GM21367 (cell line): ENCODE measurements around the gene NRIP2.

ENCODE experiments used
- ATAC-seq: cut with Tn5 transposase; IDR thresholded peaks from one replicate; pipeline ENCODE4 v1.9.1; 2021; ENCODE audit not compliant: unreplicated experiment

Gene NRIP2

DNA sequence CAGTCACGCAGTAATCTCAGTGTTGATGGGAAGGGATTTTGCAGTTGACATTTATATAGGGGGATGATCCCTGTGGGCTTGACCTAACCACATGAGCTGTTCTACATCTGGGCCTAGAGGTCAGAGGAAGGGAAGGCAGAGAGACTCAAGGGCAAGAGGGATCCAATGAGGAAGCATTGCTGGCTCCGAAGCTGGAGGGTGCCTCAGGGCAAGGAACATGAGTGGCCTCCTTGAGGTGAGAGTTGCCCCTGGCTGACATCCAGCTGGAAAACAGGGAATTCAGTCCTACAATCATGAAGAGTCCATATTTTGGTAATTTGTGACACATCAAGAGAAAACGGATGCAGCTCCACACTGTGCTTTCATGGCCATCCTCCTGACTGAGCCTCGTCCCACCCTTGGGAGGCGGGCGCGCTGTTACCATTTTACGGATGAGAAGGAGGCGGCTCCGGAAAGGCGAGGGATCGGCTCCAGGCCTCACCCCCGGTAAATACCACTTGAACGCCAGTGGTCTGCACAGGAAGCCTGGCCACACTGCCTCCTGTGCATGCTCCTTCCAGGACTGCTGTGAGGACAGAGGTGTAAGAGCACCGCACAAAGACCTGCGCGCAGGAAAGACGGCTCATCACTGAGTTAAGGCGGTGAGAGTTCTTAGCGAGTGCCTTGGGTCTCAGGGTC lies 58.6 kb downstream of the NRIP2 start:
- no peak for ATAC-seq

DNA sequence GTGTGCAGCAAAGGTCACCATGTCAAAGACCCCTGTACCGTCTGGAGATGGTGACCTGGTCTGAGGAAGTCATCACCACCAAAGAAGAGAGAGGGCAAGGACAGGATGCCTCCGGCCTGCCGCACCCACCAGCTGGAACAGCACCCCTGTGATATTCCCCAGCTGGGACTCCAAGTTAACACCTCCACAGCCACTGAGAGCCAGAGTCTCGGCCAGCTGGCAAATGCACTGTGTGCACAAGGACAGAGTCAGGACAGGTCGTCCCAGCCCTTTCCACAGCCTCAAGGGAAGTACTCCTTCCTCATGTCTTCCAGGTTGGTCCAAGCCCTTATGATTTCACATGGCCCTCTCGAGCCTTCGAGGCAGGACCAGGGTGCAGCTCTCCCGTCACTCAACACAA lies 59.4 kb downstream of the NRIP2 start:
- ATAC-seq: no peak
